Right lobe of liver (tissue), 4 donors: ENCODE results near the gene ZNF254.
"Not testable (repeated sequence)": the region's sequence is repeated elsewhere in the genome, so short reads cannot be mapped to it uniquely, and the experiment has no call there.

Source experiments
- POLR2A ChIP-seq: fragments of 450-650 bp; IDR thresholded peaks from one replicate; pipeline ENCODE4 v1.6.1; 2017; ENCODE audit warnings: antibody characterized with exemption, mild to moderate bottlenecking
- TF ChIP-seq, protein P1 (sequence below), 4 donors: fragments of 200-600 bp in 3 of 4; fragments of 450-650 bp in 1 of 4; IDR thresholded peaks; one replicate each; pipeline versions ENCODE4 v1.5.1 to v1.8.0; 2016 to 2022; ENCODE audit warnings: antibody characterized with exemption in 4 of 4, mild to moderate bottlenecking in 2 of 4
- donor health status: DM: no; HTN: no; CAD: no.
- donor health status: DM: no; HTN: no; CAD: no.
- donor health status: DM: no; HTN: yes; CAD: no.

DNA sequence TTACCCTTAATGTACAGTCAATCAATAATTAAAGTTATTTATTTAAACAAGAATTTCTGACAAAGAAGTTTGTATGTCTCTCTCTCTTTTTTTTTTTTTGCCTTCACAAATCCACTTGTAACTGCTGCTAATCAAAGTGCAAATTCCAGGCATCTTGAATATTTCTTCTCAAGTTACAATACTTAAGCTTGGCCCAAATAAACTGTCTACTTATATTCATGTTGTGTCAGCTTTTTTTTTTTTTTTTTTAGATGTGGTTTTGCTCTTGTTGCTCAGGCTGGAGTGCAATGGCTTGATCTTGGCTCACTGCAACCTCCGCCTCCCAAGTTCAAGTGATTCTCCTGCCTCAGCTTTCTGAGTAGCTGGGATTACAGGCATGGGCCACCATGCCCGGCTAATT lies 13.6 kb downstream of the ZNF254 start:
- TF ChIP-seq, protein P1, sequence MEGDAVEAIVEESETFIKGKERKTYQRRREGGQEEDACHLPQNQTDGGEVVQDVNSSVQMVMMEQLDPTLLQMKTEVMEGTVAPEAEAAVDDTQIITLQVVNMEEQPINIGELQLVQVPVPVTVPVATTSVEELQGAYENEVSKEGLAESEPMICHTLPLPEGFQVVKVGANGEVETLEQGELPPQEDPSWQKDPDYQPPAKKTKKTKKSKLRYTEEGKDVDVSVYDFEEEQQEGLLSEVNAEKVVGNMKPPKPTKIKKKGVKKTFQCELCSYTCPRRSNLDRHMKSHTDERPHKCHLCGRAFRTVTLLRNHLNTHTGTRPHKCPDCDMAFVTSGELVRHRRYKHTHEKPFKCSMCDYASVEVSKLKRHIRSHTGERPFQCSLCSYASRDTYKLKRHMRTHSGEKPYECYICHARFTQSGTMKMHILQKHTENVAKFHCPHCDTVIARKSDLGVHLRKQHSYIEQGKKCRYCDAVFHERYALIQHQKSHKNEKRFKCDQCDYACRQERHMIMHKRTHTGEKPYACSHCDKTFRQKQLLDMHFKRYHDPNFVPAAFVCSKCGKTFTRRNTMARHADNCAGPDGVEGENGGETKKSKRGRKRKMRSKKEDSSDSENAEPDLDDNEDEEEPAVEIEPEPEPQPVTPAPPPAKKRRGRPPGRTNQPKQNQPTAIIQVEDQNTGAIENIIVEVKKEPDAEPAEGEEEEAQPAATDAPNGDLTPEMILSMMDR (IDR thresholded peaks at IDR 0.05): not testable (repeated sequence)
- not testable (repeated sequence) for TF ChIP-seq POLR2A
